Spleen (tissue), 7 donors: ENCODE results near the gene DMBT1.

Experiments
- CTCF ChIP-seq, 11 experiments: fragments of 200-600 bp in 7 of 11; fragments of 450-650 bp in 4 of 11; sonication (generic) in 4 of 11; IDR thresholded peaks in 8 of 11; conservative IDR thresholded peaks in 3 of 11; 1 replicate in 7 of 11; 2 replicates in 4 of 11; pipeline versions ENCODE4 v1.4.0 to v1.8.0; 2016 to 2021; ENCODE audit warnings: antibody characterized with exemption in 11 of 11, inconsistent platforms in 4 of 11, mild to moderate bottlenecking in 1 of 11
- POLR2A ChIP-seq, 3 donors: fragments of 450-650 bp; IDR thresholded peaks; one replicate each; pipeline ENCODE4 v1.5.1; 2017; ENCODE audit warnings: antibody characterized with exemption in 3 of 3, mild to moderate bottlenecking in 1 of 3
- POLR2AphosphoS5 ChIP-seq, 3 donors: sonication (generic); formaldehyde crosslinking; IDR thresholded peaks; one replicate each; pipeline ENCODE4 v1.5.1; 2017; ENCODE audit warnings: antibody characterized with exemption in 3 of 3
- donor health status: DM: no; HTN: no; CAD: no; lungs with moderate emphysema.
- donor health status: DM: no; HTN: no; CAD: no.
- donor health status: DM: no; HTN: no; CAD: no.

- TF ChIP-seq CTCF (IDR thresholded peaks at IDR 0.05 in 8 of 11, conservative IDR thresholded peaks at IDR 0.05 in 3 of 11) (no peak), POLR2AphosphoS5 (IDR thresholded peaks at IDR 0.05) (no peak), POLR2A (IDR thresholded peaks at IDR 0.05) (no peak)
These were observed 122.0 kb downstream of the DMBT1 start for GRCh38 chr10:122682522-122682921.
